NCI-H82 (cell line): ENCODE measurements around the gene LCLAT1.

Experiments
- DNase-seq: peaks from one replicate; lab custom pipeline; 2025; lab: John Stamatoyannopoulos, UW

The LCLAT1 gene

DNA sequence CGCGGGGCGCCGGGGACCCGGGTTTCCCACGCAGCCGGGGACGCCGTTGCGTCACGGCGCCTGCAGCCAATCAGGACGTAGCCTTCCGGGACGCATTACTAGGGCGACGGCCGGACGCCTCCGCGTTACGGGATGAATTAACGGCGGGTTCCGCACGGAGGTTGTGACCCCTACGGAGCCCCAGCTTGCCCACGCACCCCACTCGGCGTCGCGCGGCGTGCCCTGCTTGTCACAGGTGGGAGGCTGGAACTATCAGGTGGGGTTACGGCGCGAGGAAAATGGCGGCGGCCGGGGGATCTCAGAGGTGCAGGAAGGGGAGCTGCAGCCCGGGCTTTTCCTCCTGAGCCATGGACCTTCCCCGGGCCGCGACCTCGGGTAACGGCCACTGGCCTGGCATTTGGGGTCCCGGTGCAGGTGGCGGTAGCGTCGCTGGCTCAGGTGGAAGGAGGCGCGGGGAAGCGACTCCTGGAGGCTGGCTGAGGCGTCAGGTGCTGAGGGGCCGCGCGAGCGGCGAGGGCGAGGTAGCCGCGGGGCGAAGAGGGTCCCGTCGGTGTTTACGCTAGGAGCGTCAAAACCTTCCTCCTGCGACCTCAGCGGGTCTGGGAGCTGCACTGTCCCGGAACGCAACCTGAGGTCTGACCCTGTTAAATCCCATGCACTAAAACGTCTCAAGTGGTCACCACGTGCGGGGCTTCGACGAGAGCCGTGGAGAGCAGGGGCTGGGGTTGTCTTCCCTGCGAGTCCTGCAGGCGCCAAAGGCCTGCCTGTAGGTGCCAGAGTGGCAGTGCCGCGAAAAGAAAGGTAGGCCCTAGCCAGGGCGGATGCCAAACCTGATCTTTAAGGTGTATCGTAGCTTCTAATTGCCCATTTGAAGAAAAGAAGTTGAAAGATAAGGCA, at the start of gene LCLAT1:
Gene LCLAT1, plus strand, starts transcription at position 98 of the 897 bp plus-strand sequence. CDS start 78,345 bp downstream, outside the sequence.
- DNase-seq = peak; percentile 84

DNA sequence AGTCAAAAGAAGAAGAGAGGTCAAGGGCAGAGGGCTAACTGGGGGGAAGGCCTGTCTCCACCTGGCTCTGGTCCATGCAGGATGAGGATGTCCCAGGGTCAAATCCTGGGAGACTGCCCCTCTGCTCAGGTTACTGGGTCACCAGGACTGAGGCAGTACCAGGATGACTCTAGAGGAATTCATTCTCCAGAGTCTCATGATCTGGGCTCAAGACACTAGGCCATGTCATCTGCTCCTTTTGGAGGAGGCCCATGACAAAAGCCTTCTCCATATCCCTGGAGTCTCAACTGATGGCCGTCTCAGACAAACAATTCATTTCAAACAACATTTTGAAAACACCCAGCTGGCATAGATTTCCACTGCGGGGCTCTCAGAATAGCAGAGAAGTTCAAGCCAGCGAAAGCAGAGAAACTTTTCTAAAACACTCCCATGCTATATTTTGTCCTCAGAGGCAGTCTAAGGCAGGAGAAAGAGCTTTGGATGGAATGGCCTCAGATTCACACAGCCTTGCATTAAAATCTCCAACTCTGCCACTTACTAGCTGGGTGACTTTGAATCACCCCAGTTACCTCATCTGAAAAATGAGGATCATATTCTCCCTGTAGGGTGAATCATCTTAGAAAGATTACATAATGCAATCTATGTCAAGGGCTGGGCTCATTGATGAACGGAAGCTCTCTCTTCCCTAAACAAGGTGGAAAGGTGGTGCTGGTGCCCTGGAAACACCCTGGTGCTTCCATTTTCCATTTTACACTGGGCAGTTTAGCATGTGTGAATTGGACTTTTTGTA, 48.8 kb upstream of the LCLAT1 start:
- DNase-seq = no peak

DNA sequence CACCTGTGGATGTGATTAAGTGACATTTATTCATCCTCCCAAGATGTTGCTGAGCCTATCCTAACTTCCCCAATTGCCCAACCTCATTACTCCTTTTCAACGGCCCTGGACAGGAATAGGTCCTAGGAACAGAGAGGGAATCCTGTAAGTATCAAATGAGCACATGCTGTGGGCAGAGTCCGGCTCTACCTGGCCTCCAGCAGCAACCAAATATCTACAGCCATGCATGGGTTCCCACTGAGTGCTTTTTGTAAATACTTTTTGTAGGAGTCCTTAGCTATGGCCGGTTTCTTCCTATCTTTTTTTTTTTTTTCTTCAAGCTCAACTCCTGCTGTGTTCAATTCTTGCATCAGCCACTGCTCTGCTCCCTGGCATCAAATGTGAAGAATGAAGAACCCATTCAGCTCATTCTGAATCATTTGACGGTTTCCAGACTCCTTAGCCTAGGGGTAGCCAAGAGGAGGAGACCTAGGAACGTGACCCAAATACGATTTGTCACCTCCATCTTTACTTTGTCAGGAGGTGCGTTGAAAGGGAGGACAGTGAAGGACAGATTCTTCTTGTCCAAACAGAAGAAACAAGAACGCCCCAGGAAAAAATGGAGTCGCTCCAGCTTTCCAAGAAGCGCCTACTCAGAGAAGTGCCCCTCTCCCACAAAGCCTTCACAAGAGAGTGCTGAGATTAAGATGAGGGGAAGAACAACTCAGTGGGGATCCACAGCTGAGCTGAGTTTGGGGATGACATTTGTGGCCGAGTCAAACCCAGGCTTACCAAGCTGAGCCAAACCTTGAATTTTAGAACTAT, 46.7 kb upstream of the LCLAT1 start:
- DNase-seq = no peak

DNA sequence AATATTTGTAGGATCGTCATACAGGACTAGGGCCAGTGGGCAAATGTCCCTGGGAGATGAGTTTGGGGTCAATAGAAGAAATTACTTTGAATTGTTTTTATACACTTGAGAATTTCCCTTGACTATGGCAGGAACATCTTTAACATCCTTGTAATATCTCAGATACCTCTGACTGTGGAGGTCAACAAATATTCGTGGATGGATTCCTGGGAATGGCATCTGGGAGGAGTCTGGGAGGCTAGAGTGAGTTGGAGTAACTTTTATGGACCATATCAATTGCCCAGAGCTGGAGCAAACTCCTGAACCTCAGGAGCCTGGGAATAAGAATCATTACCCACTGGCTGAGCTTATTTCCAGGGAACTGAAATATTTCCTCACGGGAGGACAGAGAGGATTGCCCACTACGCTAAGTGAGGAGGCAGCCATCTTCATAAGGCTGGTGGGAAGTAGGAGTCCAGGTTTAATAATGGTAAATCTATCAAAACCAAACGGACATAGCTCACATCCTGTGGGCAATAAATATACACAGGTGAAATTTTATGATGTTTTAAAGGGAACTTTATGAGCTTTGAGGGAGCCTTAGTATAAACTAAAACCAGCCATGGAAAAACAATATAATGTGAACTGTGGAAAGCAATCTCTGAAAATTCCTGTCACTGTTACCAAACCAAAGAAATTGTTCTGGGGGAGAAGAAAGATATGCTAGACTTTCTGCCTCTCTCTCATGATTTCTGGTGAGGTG, 44.4 kb upstream of the LCLAT1 start:
- no peak for DNase-seq

DNA sequence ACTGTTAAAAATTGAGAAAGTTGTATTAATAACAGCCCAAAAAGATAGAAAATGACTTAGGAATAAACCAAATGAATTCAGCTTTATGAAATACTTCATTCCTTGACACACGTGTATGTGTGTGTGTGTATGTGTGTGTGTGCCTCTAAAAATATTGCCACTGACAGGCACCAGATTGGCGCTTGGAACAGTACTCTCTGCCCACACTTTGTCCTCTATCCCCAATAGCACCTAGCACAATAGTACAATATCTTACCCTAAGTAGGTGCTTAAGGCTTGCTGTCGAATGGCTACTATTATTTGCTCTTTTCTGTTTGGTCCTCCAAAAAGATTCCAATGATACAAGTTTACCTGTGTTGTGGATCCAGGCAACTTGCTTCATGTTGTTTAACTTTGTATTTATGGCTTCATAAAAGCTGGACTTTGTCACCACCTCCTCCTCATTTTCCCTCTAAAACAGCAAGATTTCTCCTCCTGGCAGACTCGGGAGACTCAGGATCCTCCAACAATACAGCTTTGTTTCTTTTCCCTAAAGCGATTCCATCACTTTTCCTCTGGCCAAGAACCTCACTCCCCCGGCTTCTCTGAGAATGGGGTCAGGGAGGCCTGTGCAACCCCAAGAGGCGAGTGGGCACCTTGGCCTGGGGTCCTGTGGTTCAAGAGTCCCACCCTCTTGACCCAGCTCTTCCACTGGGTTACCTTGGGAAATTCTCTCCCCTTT, 43.3 kb upstream of the LCLAT1 start:
- DNase-seq = no peak

DNA sequence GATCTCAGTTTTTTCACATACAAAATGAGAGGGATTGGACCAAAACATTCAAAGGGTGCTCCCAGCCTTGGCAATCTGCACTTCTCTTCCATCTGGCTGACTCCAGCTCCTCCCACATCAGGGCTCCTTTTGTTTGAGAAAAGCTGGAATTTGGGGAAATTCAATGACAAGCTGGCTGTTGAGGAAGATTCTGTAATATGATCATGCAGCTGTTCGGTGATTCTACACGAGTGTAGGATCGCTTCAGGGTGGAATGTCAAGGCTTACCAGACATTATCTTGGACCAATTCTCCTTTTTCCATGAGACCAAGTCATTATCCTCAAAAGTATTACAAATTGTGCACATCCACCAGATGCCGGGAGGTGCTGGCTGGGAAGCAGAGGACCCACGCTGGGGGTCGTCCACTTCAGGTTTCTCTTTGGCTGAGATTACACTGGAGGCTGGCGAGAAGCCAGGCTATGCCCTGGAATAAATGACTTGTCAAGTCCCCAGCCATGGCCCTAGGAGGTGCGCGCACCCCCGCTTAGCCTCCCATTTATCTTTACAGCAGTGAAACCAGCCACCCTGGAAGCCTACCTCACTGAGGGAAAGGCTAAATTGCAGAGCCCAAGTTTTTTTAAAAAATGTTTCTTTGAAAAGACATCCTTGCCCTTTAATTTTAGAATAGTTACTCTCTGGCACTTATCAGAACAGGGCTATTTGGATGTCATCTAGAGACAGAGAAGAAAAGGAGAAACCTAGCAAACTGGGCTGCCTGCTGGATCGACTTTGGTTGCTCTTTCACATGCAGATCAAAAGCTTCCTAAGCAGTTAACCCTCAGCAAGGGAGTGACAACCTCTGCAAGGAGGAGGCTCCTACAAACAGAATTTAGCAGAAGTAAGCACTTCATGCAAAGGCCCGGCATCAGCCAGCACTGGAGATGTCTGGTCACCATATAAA, 42.5 kb upstream of the LCLAT1 start:
- DNase-seq = no peak

DNA sequence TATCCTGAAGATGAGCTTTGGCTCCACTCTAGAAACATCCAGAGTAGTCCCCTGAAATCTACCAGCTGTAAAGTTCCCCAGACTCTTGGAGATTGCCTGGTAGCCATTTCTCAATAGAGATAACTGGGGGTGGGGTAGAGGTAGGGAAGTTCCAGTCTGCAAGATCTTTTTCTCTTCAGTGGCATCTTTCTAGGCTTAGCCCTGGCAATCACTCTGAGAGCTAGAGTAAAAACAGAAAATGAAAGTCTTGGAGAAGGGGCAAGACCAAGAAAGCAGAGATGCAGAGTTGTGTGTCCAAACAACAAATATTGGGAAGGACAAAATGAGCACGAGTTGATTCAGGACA, 41.8 kb upstream of the LCLAT1 start:
- DNase-seq = no peak

DNA sequence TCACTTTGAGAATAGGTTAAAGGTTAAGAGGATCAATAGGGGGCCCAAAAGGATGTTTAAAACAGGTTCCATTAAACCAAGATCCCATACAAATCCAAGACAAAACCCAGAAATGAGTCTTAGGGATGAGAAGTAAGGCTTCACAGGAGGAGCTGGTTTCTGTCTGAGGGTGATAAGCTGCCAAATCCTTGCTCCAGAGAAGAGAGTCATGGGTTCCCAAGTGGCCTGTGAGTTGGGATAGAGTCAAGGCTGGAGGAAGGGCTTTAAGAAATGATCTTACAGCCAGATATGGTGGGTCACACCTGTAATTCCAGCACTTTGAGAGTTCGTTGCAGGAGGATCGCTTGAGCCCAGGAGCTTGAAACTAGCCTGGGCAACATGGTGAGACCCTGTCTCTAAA, 40.2 kb upstream of the LCLAT1 start:
- no peak for DNase-seq

DNA sequence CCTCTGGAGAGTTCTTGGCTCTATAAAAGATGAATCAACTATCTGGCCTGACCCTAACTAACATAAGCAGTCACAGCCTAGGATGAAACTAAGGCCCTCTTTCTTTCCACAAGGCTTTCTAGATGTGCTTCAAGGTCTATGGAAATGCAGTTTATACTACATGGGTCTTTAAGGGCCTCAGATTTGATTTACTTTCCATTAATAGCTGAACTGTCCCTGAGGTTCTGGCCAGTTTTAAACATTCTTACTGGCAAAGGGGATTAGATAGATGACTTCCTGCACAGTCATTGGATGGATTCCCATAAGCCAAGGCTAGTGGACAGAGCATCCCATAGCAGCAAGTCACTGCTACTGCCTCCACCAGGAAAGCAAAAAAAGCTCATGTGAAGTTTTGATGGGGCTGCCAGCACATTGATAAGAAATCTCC, 38.1 kb upstream of the LCLAT1 start:
- DNase-seq = no peak

DNA sequence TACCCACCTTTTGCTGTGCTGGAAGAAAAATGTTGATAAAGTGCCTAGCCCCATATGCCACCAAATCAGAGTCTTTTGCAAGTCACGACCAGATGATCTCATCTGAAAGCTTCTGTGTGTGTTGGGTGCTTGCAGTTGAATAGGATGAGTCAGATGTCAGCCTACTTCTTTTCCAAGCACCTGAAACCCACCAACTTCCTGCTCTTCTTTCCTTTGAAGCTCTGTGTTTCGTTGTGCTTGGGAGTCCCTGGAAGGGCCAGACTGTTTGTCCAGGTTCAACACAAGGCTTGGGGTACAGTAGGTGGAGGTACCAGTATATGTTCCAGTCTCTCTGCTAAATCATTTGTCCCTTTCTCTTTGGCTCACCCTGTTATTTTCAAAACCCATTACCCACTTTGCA, 36.8 kb upstream of the LCLAT1 start:
- no peak for DNase-seq

DNA sequence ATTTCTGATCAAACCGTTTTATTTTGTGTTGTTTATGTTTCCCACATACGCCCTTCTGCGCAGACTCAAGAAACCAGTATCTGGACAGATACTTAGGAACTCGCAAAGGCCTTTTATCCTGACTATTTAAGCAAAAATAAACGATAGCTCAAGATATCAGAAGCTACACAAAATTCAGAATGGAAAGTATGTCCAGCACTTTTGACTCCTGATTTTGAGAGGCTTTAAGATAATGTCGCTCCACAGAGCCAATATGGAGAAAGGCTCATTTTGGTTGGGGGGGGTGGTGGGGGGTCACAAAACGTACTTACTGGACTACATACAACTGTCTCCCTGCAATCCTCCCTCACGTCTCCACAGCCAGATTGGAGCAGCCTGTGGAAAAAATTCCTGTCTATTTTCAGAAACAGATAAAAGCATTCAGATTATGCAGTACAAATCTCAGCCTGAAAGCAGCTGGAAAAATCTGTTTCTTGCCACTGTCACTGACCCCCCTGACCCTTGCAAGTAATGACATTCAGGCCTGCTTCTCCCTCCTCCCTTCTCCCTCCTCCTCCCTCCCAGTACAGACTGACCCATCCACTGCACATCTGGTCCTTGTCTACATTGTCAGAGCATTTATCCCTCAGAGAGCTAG, 34.9 kb upstream of the LCLAT1 start:
- DNase-seq = no peak

DNA sequence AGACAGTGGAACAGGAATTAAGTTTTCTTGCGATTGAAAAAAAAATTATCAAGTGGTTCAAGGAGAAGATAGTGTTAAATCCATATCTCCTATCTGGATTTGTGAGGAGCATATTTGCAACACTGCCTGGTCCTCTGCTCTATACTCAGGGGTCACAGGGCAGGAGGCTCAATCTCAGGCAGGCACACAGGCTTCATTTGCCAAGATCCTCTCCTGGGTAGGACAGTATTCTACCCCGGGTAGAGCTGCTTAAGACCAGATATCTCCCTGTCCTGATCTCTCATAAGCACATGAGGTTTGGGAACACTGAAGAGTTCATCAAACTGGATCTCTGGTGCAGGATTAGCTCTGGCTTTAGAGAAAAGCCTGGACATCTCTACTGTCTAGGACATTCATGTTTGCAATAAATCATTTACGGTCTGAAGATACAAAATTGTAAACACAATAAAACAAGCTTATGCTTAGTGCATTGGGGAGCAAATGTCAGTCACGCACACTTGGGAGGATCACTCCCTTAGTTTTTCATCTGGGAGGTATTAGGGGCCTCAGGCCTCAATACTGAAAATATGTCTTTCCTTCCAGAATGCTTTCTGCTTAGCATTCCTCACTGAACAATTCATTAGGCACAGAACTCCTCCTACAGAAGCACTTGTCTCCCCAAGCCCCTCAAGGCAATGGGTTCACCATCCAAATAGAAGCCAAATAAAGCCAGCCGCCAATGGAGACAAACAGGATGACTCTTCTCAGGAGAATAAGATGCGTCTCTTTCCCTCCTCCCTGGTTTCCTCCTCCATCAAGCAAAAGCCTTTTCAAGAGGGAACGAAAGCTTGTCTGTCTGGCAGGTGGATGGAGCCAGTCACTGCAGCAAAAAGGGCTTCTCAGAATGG, 34.1 kb upstream of the LCLAT1 start:
- peak; percentile 18 for DNase-seq

DNA sequence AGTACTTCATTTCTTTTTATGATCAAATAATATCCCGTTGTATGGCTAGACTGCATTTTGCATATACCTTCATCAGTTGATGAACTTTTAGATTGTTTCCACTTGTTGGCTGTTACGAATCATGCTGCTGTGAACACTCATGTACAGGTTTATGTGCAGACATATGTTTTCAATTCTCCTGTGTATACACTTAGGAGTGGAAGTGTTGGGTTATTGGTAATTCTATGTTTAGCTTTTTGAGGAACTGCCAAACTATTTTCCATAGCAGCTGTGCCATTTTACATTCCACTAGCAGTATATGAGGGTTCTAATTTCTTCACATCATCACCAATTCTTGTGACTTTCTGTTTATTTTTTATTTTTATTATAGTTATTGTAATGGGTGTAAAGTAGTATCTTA, 32.1 kb upstream of the LCLAT1 start:
- no peak for DNase-seq

DNA sequence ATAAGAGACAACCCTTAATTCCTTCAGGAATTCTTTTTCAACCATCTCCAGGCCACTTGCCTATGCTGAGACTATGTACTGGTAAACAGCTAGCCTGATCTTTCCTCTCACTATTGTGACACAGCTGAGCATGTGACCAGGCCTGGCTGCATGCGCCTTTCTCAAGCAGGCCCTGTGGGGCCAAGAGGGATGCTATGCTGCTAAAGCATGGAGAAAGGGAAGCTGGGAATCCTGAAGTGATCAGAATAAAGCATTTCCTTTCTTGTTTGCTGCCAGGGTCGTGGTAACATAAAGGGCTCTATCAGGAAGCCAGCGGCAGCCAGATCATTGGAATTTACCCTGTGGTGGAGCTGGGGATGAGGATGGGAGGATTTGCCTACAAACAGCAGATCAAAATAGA, 29.8 kb upstream of the LCLAT1 start:
- DNase-seq = no peak

DNA sequence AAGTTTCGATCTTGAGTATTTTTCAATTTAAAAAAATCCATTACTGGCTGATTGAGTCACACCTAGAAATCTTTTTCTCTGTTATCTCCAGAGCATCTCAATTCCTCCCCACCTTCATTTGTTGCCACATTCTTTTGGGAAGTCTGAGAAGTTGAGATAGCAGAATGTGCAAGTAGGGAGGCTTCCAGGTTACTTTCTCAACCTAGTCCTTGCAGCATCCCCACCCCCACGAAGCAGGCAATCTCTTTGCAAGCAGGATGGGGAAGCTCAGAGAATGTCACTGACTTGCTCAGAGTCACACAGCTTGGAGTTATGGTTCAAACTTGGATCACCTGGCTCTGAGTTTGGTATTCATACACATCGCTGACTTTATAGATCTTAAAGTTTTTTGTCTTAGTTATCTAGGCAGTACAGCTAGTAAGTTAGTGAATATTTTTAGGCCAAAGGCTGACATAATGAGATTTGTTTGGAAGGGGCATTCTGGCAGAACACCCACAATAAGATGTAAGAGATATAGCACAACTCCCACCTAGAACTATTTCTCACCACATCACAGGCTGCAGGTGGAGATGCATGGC, 25.9 kb upstream of the LCLAT1 start:
- DNase-seq = no peak

DNA sequence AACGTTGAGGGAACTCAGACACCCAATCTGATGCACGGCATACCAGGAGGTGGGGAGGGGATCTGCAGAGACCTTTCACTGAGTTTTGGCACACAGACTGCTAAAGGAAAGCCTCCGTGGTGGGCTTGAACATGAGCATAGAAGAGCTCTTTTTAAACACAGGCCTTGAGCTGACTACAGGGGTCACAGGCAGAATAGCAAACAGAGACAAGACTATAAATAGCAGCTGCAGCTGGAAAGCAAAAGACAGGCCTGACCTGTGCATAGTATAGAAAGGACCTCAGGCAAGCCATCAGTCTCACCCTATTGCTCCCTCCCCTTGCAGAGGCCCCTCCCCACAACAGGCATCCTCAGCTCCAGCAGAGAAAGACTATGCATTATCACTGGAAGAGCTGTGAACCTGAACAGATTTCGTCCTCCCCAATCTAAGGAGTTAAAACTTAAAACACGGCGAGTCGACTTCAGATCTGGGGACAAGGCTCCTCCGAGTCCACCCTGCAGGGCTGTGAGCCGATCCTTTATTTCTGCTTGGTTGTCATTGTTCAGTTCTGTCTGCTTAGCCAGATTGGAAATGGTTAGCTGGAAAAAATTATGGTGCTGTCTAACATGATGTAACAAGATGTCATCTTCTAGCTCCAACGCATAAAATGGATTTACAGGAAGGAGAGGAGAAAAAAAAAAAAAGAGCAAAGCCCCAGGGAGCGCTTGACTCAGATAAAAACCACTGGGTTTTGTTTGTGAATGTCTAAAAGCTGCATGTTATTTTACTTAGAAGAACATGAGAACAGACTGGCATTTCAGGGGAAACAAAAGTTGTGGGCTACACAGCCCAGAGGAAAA, 25.2 kb upstream of the LCLAT1 start:
- DNase-seq = peak; percentile 37

DNA sequence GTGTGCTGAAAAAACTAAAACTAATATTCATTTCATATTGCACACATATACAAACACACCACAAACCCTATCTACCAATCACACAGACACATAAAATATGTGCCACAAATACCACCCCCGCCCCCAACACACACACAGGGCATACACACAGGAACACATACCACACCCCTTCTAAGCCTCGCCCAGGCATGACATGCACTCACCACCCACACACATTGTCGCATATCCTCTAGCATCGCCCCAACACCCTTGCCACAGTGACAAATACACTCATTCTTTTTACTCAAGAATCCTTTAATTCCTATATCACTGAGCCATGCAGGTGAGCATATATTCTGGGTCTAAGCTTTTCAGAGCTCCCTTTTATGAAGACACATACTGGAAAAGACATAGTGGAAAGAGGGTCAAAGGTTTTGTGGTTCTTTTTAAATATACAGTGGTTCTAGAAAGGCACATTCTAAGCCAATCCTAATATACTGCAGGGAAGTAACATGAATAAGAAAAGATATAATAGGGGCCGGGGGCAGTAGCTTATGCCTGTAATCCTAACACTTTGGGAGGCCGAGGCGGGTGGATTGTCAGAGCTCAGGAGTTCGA, 24.5 kb upstream of the LCLAT1 start:
- DNase-seq = no peak
